ENCODE results near the gene C3orf49.

The C3orf49 gene

GRCh38 chr3:63863150-63864007, 44.3 kb downstream of the C3orf49 start, which contains the start of the genes ATXN7 and THOC7:
Gene ATXN7, plus strand, starts transcription at chr3:63863867. Its CDS starts 48,732 bp downstream, at chr3:63912599.
Gene THOC7, minus strand, starts transcription at chr3:63863805. Its CDS starts 15 bp downstream, at chr3:63863790.
- no CpG with 5 or more reads among the region's 98 CpGs for WGBS (ENCODE audit: extremely low coverage, insufficient coverage, low lambda C conversion rate)
- Histone ChIP-seq H2AK5ac (ENCODE audit: low read length) (peak within 1 kb of the TSS; percentile 96), H3K27ac (ENCODE audit: low read depth, low read length) (peak within 1 kb of the TSS; percentile 85), H3K18ac (ENCODE audit: low read length) (peak within 1 kb of the TSS; percentile 98), H3K4ac (ENCODE audit: low read depth, low read length) (peak within 1 kb of the TSS; percentile 92), H3K9ac (ENCODE audit: low read length) (peak within 1 kb of the TSS; percentile 99), H3K36me3 (ENCODE audit: control insufficient read depth, insufficient read depth, low read length) (no peaks in the 10 kb centered on the region), H2BK15ac (replicated peaks; ENCODE audit: low read depth) (no peak within 1 kb of the TSS), H2BK5ac (ENCODE audit: low read length) (peak within 1 kb of the TSS; percentile 96), H2BK120ac (ENCODE audit: low read depth, low read length) (peak within 1 kb of the TSS; percentile 97), H3K79me1 (ENCODE audit: low read length) (peaks cover 16% of the 10 kb centered on the region), H4K5ac (ENCODE audit: low read length) (no peak within 1 kb of the TSS), H3K23ac (ENCODE audit: low read length) (peak within 1 kb of the TSS; percentile 92), H3K27me3 (ENCODE audit: insufficient read depth, low read length, poor library complexity) (no peaks in the 10 kb centered on the region), H3K4me1 (ENCODE audit: control insufficient read depth, low read depth, low read length) (peaks cover 11% of the 10 kb centered on the region), H3K56ac (ENCODE audit: low read length) (peak within 1 kb of the TSS; percentile 99), H3K4me2 (ENCODE audit: low read length) (peak within 1 kb of the TSS; percentile 92), H3K4me3 (ENCODE audit: low read length) (peak within 1 kb of the TSS; percentile 83), H4K8ac (ENCODE audit: low read depth, low read length) (peak within 1 kb of the TSS; percentile 97), H3K79me2 (ENCODE audit: control insufficient read depth, insufficient read depth, low read length) (peaks cover 52% of the 10 kb centered on the region)
- DNase-seq, result peak; percentile 74

- WGBS (ENCODE audit: extremely low coverage, insufficient coverage, low lambda C conversion rate), result no CpG with 5 or more reads among the region's 93 CpGs
Observed at GRCh38 chr3:63864008-63864964, 45.2 kb downstream of the C3orf49 start.

GRCh38 chr3:63864965-63865327, 45.8 kb downstream of the C3orf49 start:
- Histone ChIP-seq H4K8ac (ENCODE audit: low read depth, low read length) (no peak overlapping the region), H3K18ac (ENCODE audit: low read length) (no peak overlapping the region), H3K4me2 (ENCODE audit: low read length) (peak overlapping the region; percentile 47), H3K23ac (ENCODE audit: low read length) (no peak overlapping the region), H3K36me3 (ENCODE audit: control insufficient read depth, insufficient read depth, low read length) (no peaks in the 10 kb centered on the region), H3K4me1 (ENCODE audit: control insufficient read depth, low read depth, low read length) (peaks cover 8% of the 10 kb centered on the region), H3K27ac (ENCODE audit: low read depth, low read length) (no peak overlapping the region), H2BK15ac (replicated peaks; ENCODE audit: low read depth) (no peak overlapping the region), H2BK120ac (ENCODE audit: low read depth, low read length) (no peak overlapping the region), H2AK5ac (ENCODE audit: low read length) (no peak overlapping the region), H3K9ac (ENCODE audit: low read length) (peak overlapping the region; percentile 91), H3K4me3 (ENCODE audit: low read length) (peak overlapping the region; percentile 80), H3K79me1 (ENCODE audit: low read length) (peaks cover 14% of the 10 kb centered on the region), H3K56ac (ENCODE audit: low read length) (peak overlapping the region; percentile 91), H3K4ac (ENCODE audit: low read depth, low read length) (no peak overlapping the region), H2BK5ac (ENCODE audit: low read length) (no peak overlapping the region), H4K5ac (ENCODE audit: low read length) (no peak overlapping the region), H3K79me2 (ENCODE audit: control insufficient read depth, insufficient read depth, low read length) (peaks cover 50% of the 10 kb centered on the region), H3K27me3 (ENCODE audit: insufficient read depth, low read length, poor library complexity) (no peaks in the 10 kb centered on the region)
- DNase-seq, result no peak
- WGBS (ENCODE audit: extremely low coverage, insufficient coverage, low lambda C conversion rate), result no CpG with 5 or more reads among the region's 3 CpGs

More at GRCh38 chr3:63864008-63864964, 45.2 kb downstream of the C3orf49 start:
- Histone ChIP-seq H3K23ac (ENCODE audit: low read length) (peak overlapping the region; percentile 1), H2BK120ac (ENCODE audit: low read depth, low read length) (peak overlapping the region; percentile 88), H2BK5ac (ENCODE audit: low read length) (no peak overlapping the region), H3K27ac (ENCODE audit: low read depth, low read length) (peak overlapping the region; percentile 53), H4K8ac (ENCODE audit: low read depth, low read length) (peak overlapping the region; percentile 67), H3K79me1 (ENCODE audit: low read length) (peaks cover 14% of the 10 kb centered on the region), H3K4me2 (ENCODE audit: low read length) (peak overlapping the region; percentile 47), H3K56ac (ENCODE audit: low read length) (peak overlapping the region; percentile 91), H3K36me3 (ENCODE audit: control insufficient read depth, insufficient read depth, low read length) (no peaks in the 10 kb centered on the region), H3K9ac (ENCODE audit: low read length) (peak overlapping the region; percentile 91), H4K5ac (ENCODE audit: low read length) (no peak overlapping the region), H3K27me3 (ENCODE audit: insufficient read depth, low read length, poor library complexity) (no peaks in the 10 kb centered on the region), H3K18ac (ENCODE audit: low read length) (peak overlapping the region; percentile 98), H2AK5ac (ENCODE audit: low read length) (no peak overlapping the region), H3K4me1 (ENCODE audit: control insufficient read depth, low read depth, low read length) (peaks cover 8% of the 10 kb centered on the region), H3K4me3 (ENCODE audit: low read length) (peak overlapping the region; percentile 80), H3K4ac (ENCODE audit: low read depth, low read length) (peak overlapping the region; percentile 92), H3K79me2 (ENCODE audit: control insufficient read depth, insufficient read depth, low read length) (peaks cover 52% of the 10 kb centered on the region), H2BK15ac (replicated peaks; ENCODE audit: low read depth) (no peak overlapping the region)
- DNase-seq, result no peak

GRCh38 chr3:63867225-63867624, 48.1 kb downstream of the C3orf49 start:
- H2BK5ac ChIP-seq (ENCODE audit: low read length), result no peak overlapping the region
- H2BK15ac ChIP-seq (replicated peaks; ENCODE audit: low read depth), result no peak overlapping the region
- H3K36me3 ChIP-seq (ENCODE audit: control insufficient read depth, insufficient read depth, low read length), result no peaks in the 10 kb centered on the region
- DNase-seq, result no peak
- no peak overlapping the region for H3K56ac ChIP-seq (ENCODE audit: low read length)
- WGBS (ENCODE audit: extremely low coverage, insufficient coverage, low lambda C conversion rate), result no CpG with 5 or more reads among the region's 1 CpG
- H2BK120ac ChIP-seq (ENCODE audit: low read depth, low read length), result no peak overlapping the region
- no peak overlapping the region for H4K5ac ChIP-seq (ENCODE audit: low read length)
- no peak overlapping the region for H2AK5ac ChIP-seq (ENCODE audit: low read length)
- H3K4ac ChIP-seq (ENCODE audit: low read depth, low read length), result no peak overlapping the region
- H3K4me2 ChIP-seq (ENCODE audit: low read length), result no peak overlapping the region
- peaks cover 5% of the 10 kb centered on the region for H3K4me1 ChIP-seq (ENCODE audit: control insufficient read depth, low read depth, low read length)
- H4K8ac ChIP-seq (ENCODE audit: low read depth, low read length), result no peak overlapping the region
- H3K79me2 ChIP-seq (ENCODE audit: control insufficient read depth, insufficient read depth, low read length), result peaks cover 37% of the 10 kb centered on the region
- no peak overlapping the region for H3K23ac ChIP-seq (ENCODE audit: low read length)
- H3K9ac ChIP-seq (ENCODE audit: low read length), result no peak overlapping the region
- no peak overlapping the region for H3K18ac ChIP-seq (ENCODE audit: low read length)
- peaks cover 8% of the 10 kb centered on the region for H3K79me1 ChIP-seq (ENCODE audit: low read length)
- H3K27me3 ChIP-seq (ENCODE audit: insufficient read depth, low read length, poor library complexity), result no peaks in the 10 kb centered on the region
- no peak overlapping the region for H3K27ac ChIP-seq (ENCODE audit: low read depth, low read length)
- H3K4me3 ChIP-seq (ENCODE audit: low read length), result no peak overlapping the region

- Histone ChIP-seq H3K79me2 (ENCODE audit: control insufficient read depth, insufficient read depth, low read length) (peaks cover 32% of the 10 kb centered on the region), H4K8ac (ENCODE audit: low read depth, low read length) (no peak overlapping the region), H3K18ac (ENCODE audit: low read length) (no peak overlapping the region), H3K4me1 (ENCODE audit: control insufficient read depth, low read depth, low read length) (peaks cover 3% of the 10 kb centered on the region), H3K27ac (ENCODE audit: low read depth, low read length) (no peak overlapping the region), H4K5ac (ENCODE audit: low read length) (no peak overlapping the region), H3K4ac (ENCODE audit: low read depth, low read length) (no peak overlapping the region), H2BK5ac (ENCODE audit: low read length) (no peak overlapping the region), H2BK15ac (replicated peaks; ENCODE audit: low read depth) (no peak overlapping the region), H3K9ac (ENCODE audit: low read length) (no peak overlapping the region), H3K27me3 (ENCODE audit: insufficient read depth, low read length, poor library complexity) (no peaks in the 10 kb centered on the region), H2AK5ac (ENCODE audit: low read length) (no peak overlapping the region), H2BK120ac (ENCODE audit: low read depth, low read length) (no peak overlapping the region), H3K23ac (ENCODE audit: low read length) (no peak overlapping the region), H3K4me3 (ENCODE audit: low read length) (no peak overlapping the region), H3K79me1 (ENCODE audit: low read length) (peaks cover 16% of the 10 kb centered on the region), H3K36me3 (ENCODE audit: control insufficient read depth, insufficient read depth, low read length) (no peaks in the 10 kb centered on the region), H3K4me2 (ENCODE audit: low read length) (no peak overlapping the region), H3K56ac (ENCODE audit: low read length) (no peak overlapping the region)
- no peak for DNase-seq
- WGBS (ENCODE audit: extremely low coverage, insufficient coverage, low lambda C conversion rate), result no CpG with 5 or more reads among the region's 3 CpGs
Observed at GRCh38 chr3:63869940-63870614, 51.0 kb downstream of the C3orf49 start.
